ENCODE results near the gene CARD19.

Gene CARD19, protein sequence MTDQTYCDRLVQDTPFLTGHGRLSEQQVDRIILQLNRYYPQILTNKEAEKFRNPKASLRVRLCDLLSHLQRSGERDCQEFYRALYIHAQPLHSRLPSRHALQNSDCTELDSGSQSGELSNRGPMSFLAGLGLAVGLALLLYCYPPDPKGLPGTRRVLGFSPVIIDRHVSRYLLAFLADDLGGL

GRCh38 chr9:93096131-93096802, at the start of gene CARD19:
CARD19 (plus strand) TSS chr9:93096217; CDS start chr9:93096346, 129 bp downstream.
- DNase-seq (ENCODE audit: low read depth) = no peak

DNA sequence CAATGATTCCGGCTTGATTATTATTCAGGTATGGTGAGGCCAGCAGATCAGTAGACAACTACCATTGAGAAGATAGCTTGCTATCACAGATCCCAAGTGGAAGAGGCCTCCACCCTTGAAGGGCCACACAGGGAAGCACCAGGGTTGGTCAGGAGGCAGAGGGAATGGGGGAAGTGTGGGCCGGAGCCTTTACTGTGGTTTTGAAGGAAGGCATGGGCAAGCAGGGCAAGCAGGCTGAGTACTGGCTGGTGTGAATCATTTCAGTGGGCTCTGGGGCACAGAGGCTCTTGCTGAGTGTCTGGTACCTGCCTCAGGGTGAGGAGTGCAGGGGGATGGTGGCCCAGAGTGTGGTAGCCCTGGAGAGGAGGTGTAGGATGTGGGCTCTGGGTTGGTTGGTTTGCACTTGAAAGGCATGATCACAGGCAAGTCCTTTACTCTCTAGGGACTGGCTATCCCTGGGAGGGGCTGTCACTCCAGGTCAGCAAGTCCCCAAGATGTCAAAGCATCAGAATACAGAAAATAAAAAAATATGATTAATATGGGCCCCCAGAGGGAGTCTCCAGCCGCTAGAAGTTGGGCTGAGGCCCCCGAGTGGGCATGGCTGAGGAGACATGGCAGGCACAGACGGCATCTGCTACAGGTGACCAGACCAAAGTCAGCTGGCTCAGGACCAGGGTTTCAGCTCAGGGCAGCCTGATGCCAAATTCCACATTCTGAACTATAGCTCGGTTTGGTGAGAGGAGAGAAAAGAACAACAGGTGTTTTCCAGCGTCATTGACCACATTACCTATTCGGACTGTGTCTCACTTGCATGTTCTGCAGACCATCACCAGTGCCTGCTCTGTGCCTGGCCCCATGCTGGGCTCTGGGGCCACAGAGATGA, 47.2 kb upstream of the CARD19 start:
- no peak for DNase-seq (ENCODE audit: low read depth)

DNA sequence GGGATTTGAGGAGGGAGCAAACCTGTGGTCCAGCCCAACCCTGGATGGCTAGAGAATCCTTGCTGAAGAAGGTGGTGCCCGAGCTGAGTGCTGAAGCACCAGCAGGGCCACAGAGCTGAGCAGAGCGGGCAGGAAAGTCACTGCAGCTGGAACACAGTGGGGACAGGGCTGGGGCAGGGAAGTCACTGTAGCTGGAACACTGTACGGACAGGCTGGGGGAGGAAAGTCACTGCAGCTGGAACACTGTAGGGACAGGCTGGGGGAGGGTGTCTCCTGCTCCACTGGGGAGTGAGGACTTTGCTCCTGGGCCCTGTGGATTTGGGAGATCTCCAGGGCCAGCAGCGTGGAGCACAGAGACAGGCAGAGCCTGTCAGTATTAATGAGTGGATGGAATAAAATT, 46.5 kb upstream of the CARD19 start:
- no peak for DNase-seq (ENCODE audit: low read depth)

- no peak for DNase-seq (ENCODE audit: low read depth)
These were observed 45.8 kb upstream of the CARD19 start for GRCh38 chr9:93050231-93050630.

GRCh38 chr9:93051680-93052089, 44.3 kb upstream of the CARD19 start:
- DNase-seq (ENCODE audit: low read depth) = no peak

- DNase-seq (ENCODE audit: low read depth) = no peak
These were observed 43.1 kb upstream of the CARD19 start for GRCh38 chr9:93052791-93053540.

DNA sequence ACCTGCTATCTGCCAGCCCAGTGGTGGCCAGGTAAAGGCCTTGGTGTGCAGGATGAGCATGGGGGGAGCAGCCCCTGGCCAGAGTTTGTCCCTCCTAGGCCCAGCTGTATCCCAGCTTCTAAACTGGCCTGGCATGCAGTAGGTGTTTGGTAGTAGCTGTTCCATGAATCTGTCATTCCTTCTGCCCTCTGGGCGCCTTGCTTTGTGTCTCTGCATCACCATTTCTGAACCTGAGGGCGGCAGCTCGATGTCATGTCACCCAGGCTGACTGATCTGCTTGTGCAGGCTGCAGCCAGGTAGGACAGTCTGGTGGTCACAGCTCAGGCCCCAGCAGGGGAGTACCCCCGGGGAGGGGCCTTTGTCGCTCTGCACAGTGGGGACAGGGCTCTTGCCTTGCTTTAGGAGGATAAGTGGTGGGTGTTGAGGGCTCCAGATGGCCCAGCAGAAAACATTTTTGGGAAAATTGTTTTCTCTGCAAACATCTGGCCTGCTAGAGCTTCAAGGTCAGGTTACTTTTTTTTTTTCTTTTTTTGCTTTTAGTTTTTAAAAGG, 42.2 kb upstream of the CARD19 start:
- no peak for DNase-seq (ENCODE audit: low read depth)

- DNase-seq (ENCODE audit: low read depth) = no peak
These were observed 41.0 kb upstream of the CARD19 start for GRCh38 chr9:93054758-93055704.

DNA sequence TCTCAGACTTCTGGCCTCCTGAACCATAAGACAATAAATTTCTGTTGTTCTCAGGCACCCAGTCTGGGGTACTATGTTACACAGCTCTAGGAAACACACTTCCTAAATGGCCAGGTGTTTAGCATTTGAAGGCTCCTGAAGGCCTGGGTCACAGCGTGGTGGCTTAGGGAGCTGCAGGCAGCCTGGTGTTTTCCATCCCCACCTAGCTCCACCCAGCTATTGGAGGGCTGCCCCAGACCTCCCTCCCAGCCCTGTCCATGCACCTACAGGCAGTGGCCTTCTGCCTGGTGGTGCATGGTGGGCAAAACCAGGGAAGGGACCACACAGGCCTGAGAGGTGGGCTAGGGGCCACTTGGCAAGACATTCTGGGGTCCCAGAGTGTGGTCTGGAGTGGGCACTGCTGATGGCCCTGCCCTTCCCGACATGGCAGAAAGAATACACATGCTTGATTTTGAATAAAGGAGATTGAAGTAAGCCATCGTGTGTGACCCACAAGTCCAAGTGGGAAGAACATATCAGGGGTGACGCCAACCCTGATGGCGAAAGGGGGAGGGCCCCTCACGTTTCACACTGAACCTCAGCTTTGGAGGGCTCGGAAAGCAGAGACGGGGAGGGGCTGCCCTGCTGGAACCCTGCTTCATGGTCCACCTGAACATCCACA, 38.8 kb upstream of the CARD19 start:
- DNase-seq (ENCODE audit: low read depth) = no peak

GRCh38 chr9:93057703-93058354, 38.2 kb upstream of the CARD19 start:
- no peak for DNase-seq (ENCODE audit: low read depth)

DNA sequence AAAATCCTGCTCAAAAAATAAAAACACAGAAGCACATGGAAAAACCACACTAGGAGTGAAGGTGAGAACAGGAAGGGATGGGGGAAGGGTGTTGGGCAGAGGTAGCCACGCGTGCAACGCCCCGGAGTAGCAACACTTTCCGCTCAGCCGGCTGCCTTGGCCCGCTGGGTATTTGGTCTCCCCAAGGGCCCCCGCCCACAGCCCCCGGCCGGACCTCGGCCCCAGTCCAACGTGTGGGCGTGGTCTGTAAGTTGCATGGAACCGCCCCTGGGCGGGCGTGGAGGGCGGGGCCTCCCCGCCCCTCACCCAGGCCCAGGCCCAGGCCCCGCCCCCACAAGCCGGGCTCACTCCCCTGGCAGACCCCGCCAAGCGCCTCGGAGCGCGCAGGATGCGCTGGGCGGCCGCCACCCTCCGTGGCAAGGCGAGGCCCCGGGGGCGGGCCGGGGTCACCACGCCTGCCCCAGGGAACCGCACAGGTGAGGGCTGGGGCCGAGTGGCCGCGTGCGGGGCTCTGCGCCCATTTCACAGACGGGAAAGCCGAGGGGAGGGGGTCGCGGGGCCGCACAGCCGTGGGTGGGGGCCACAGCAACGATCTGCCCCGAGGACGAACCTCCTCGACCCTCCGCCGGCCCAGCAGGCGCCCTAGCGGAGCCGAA, 37.5 kb upstream of the CARD19 start, which contains the start of gene SUSD3:
SUSD3 (plus strand) TSS at position 347 of the 656 bp plus-strand sequence; CDS start at position 389, 42 bp downstream.
- DNase-seq (ENCODE audit: low read depth) = peak; percentile 55

DNA sequence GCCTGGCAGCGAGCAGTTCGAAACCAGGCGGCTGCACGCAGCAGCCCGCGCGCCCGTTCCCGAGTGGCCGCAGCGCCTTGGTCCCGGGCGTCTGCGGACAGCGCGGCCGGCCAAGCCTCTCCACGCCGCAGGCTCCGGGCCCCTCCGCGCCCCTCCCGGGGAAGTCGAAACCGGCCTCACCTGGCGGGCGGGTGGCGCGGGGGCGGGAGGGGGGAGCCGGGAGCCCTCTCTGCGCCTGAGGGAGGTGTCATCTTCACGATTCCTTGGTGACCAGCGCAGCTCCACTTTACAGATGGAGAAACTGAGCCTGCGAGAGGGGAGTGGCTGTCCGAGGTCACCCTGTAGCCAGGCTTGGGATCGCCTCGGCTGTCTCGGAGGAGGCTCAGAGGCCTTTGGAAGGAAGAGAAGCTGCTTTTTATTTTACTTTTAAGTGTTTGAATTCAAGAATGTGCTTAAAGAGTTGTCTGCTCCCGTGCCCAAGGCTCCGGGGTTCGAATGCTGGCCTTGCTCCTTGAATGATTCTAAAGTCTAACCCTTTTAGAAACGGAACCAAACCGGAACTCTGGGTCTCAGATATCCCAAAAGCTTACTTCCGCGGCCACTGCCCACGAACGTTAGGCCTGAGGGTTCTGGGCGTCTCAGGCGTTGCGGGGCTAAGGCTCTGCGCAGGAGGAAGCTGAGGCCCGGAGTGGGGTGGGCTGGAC, 36.9 kb upstream of the CARD19 start:
- no peak for DNase-seq (ENCODE audit: low read depth)

DNA sequence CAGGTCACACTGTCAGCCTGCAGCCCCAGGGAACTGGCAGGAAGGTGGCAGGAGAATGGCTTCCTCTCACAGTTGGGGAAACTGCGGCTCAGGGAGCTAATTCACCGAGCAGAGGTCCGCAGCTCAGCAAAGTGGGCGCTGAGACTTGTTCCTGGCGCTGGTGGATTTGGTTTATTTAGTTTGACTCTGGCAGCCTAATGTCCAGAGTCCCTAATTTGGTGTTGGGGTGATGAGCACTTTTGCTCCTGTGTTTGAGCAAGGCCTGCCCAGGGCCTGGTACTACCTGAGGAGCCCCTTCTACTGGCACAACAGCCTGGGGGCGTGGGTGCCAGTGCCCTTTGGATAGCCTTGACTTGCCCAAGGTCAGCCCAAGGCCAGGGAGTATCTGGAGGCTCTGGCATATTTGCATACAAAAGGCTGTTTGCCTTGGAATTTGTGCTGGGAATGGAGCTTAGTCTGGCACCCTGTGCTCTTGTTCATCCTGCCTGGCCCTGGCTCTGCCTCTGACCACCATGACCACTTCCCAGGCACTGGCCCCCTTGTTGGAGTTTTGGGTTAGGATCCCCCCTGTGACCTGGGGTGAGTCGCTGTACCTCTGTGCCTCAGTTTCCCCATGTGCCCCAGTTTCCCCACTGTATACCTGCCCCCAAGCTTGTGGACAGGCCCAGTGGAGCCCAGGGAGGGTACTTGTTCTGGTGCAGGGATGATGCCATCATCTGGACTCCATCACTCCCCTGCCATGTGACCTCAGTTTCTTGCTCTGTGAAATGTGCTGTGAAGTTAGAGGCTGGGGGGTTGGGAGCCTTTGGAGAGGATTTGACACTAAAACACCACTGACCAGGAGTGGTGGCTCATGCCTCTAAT, 36.1 kb upstream of the CARD19 start:
- DNase-seq (ENCODE audit: low read depth) = no peak

DNA sequence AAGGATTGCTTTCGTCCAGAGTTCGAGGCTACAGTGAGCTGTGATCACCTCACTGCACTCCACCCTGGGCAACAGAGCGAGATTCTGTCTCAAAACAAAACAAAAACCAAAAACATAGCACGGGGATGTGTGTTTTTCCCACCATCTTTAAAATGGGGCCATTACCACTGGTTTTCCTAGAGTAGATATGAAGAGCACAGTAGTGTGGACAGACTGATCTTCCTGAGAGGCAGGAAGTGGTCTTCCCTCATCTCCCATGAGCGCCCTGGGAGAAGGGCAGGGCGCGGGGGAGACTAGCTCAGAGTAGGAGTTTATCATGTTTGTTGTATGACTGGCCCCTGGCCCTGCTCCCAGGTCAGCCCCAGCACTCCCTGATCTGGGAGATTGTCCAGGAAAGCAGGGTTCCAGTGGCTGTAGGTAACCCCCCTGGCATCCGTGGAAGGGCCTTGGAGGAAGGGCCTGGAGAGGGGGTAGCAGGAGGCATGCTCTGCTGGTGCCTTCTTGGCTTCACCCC, 35.2 kb upstream of the CARD19 start:
- DNase-seq (ENCODE audit: low read depth) = no peak

DNA sequence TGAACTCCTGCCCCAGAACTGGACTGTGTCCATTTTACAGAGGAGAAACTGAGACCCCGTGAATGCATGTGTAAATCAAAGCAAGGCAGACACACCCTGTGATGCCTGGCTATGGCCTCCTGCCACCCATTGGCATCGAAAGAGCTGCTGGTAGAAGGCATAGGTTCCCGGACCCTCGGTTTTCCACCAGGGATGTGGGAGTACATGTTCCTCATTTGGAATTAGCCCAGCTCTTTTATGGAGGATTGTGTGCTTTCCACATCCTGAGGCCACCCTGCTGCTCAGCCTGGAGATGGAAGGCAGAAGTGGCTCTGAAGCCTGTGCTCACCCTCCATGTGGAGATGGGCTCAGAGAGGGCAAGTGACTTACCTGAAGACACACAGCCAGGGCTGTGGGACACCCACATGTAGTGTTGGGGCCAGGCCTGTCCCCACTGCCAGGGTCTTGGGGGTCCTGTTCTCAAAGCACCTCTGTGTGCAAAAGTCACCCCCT, 34.7 kb upstream of the CARD19 start:
- no peak for DNase-seq (ENCODE audit: low read depth)

GRCh38 chr9:93061791-93062763, 33.9 kb upstream of the CARD19 start:
- no peak for DNase-seq (ENCODE audit: low read depth)
